HUES48 (cell line): ENCODE results near the gene C2CD5.

ENCODE experiments used
- H3K27ac ChIP-seq: one replicate; pipeline ENCODE4 v1.7.0; 2013; ENCODE audit warnings: low read depth, low read length, inconsistent platforms
- H3K27me3 ChIP-seq: 2 replicates; pipeline ENCODE4 v1.6.1; 2013; ENCODE audit warnings: mild to moderate bottlenecking, low read length; ENCODE audit not compliant: control insufficient read depth, insufficient read depth
- H3K36me3 ChIP-seq: 2 replicates; pipeline ENCODE4 v1.6.1; 2013; ENCODE audit warnings: low read length; ENCODE audit not compliant: control insufficient read depth, insufficient read depth
- H3K4me1 ChIP-seq: 2 replicates; pipeline ENCODE4 v1.6.1; 2013; ENCODE audit warnings: mild to moderate bottlenecking, low read length; ENCODE audit not compliant: control insufficient read depth, insufficient read depth
- H3K4me3 ChIP-seq: 2 replicates; pipeline ENCODE4 v1.5.1; 2013; ENCODE audit warnings: mild to moderate bottlenecking, low read depth, low read length
- H3K9ac ChIP-seq: 2 replicates; pipeline ENCODE4 v1.6.1; 2013; ENCODE audit warnings: mild to moderate bottlenecking, low read depth, low read length, moderate library complexity
- H3K9me3 ChIP-seq: 2 replicates; pipeline ENCODE4 v1.6.1; 2013; ENCODE audit warnings: low read length; ENCODE audit not compliant: control insufficient read depth, insufficient read depth

The C2CD5 gene

GRCh38 chr12:22477166-22477893 is 67.0 kb downstream of the C2CD5 start:
- Histone ChIP-seq H3K27me3 (no peaks in the 10 kb centered on the region), H3K4me3 (no peak overlapping the region), H3K9ac (no peak overlapping the region), H3K36me3 (peaks cover 52% of the 10 kb centered on the region), H3K4me1 (no peaks in the 10 kb centered on the region), H3K27ac (no peak overlapping the region), H3K9me3 (no peaks in the 10 kb centered on the region)

- peaks cover 48% of the 10 kb centered on the region for H3K36me3 ChIP-seq
- no peaks in the 10 kb centered on the region for H3K9me3 ChIP-seq
- no peak overlapping the region for H3K9ac ChIP-seq
- H3K4me1 ChIP-seq, result no peaks in the 10 kb centered on the region
- no peaks in the 10 kb centered on the region for H3K27me3 ChIP-seq
- no peak overlapping the region for H3K4me3 ChIP-seq
- no peak overlapping the region for H3K27ac ChIP-seq
Measured at GRCh38 chr12:22476133-22476532, 68.2 kb downstream of the C2CD5 start.

GRCh38 chr12:22474970-22475720 is 69.2 kb downstream of the C2CD5 start:
- Histone ChIP-seq H3K4me3 (no peak overlapping the region), H3K36me3 (peaks cover 56% of the 10 kb centered on the region), H3K4me1 (no peaks in the 10 kb centered on the region), H3K27me3 (no peaks in the 10 kb centered on the region), H3K27ac (no peak overlapping the region), H3K9ac (no peak overlapping the region), H3K9me3 (no peaks in the 10 kb centered on the region)

GRCh38 chr12:22473212-22473611 is 71.1 kb downstream of the C2CD5 start:
- no peaks in the 10 kb centered on the region for H3K27me3 ChIP-seq
- no peaks in the 10 kb centered on the region for H3K4me1 ChIP-seq
- peaks cover 72% of the 10 kb centered on the region for H3K36me3 ChIP-seq
- no peak overlapping the region for H3K9ac ChIP-seq
- H3K9me3 ChIP-seq, result no peaks in the 10 kb centered on the region
- no peak overlapping the region for H3K4me3 ChIP-seq
- no peak overlapping the region for H3K27ac ChIP-seq

GRCh38 chr12:22467190-22467589 is 77.2 kb downstream of the C2CD5 start:
- Histone ChIP-seq H3K4me1 (no peaks in the 10 kb centered on the region), H3K36me3 (peaks cover 33% of the 10 kb centered on the region), H3K9me3 (no peaks in the 10 kb centered on the region), H3K4me3 (no peak overlapping the region), H3K27ac (no peak overlapping the region), H3K9ac (no peak overlapping the region), H3K27me3 (no peaks in the 10 kb centered on the region)

- Histone ChIP-seq H3K9me3 (no peaks in the 10 kb centered on the region), H3K9ac (no peak overlapping the region)
Measured at GRCh38 chr12:22463306-22463705, 81.0 kb downstream of the C2CD5 start.

GRCh38 chr12:22461786-22462185 is 82.6 kb downstream of the C2CD5 start:
- Histone ChIP-seq H3K4me3 (no peak overlapping the region), H3K27me3 (no peaks in the 10 kb centered on the region), H3K9ac (no peak overlapping the region), H3K36me3 (peaks cover 4% of the 10 kb centered on the region; the same call in 1 of the 2 replicates), H3K4me1 (peaks cover 11% of the 10 kb centered on the region; the same call in 1 of the 2 replicates), H3K27ac (no peak overlapping the region), H3K9me3 (no peaks in the 10 kb centered on the region)

More at GRCh38 chr12:22463306-22463705, 81.0 kb downstream of the C2CD5 start:
- H3K36me3 ChIP-seq, result peaks cover 2% of the 10 kb centered on the region; the same call in 1 of the 2 replicates
- no peak overlapping the region for H3K27ac ChIP-seq
- H3K4me3 ChIP-seq, result no peak overlapping the region
- peaks cover 9% of the 10 kb centered on the region; the same call in 1 of the 2 replicates for H3K4me1 ChIP-seq
- H3K27me3 ChIP-seq, result no peaks in the 10 kb centered on the region

GRCh38 chr12:22459838-22460490 is 84.4 kb downstream of the C2CD5 start:
- Histone ChIP-seq H3K27me3 (no peaks in the 10 kb centered on the region), H3K4me3 (no peak overlapping the region), H3K36me3 (peaks cover 4% of the 10 kb centered on the region; the same call in 1 of the 2 replicates), H3K4me1 (peaks cover 11% of the 10 kb centered on the region; the same call in 1 of the 2 replicates), H3K27ac (no peak overlapping the region), H3K9me3 (no peaks in the 10 kb centered on the region), H3K9ac (no peak overlapping the region)

- Histone ChIP-seq H3K9me3 (no peaks in the 10 kb centered on the region), H3K27me3 (no peaks in the 10 kb centered on the region), H3K4me3 (no peak overlapping the region), H3K9ac (no peak overlapping the region), H3K4me1 (peaks cover 11% of the 10 kb centered on the region; the same call in 1 of the 2 replicates), H3K36me3 (peaks cover 12% of the 10 kb centered on the region), H3K27ac (no peak overlapping the region)
Measured at GRCh38 chr12:22458298-22458937, 85.9 kb downstream of the C2CD5 start.

- Histone ChIP-seq H3K36me3 (peaks cover 22% of the 10 kb centered on the region), H3K9me3 (no peaks in the 10 kb centered on the region), H3K27ac (no peak overlapping the region), H3K4me3 (no peak overlapping the region), H3K4me1 (peaks cover 11% of the 10 kb centered on the region; the same call in 1 of the 2 replicates), H3K27me3 (no peaks in the 10 kb centered on the region), H3K9ac (no peak overlapping the region)
Measured at GRCh38 chr12:22457085-22457484, 87.3 kb downstream of the C2CD5 start.
